ENCODE measurements around the gene CHKA.

GRCh38 chr11:68096962-68097361 is 24.2 kb downstream of the CHKA start:
- TF ChIP-seq CTCF (conservative IDR thresholded peaks at IDR 0.05; ENCODE audit: low read depth in 2 of 2) (no peak), POLR2AphosphoS5 (IDR thresholded peaks at IDR 0.05; ENCODE audit: low read depth) (no peak), EZH2 (IDR thresholded peaks at IDR 0.05; ENCODE audit: low read depth, unreplicated experiment) (no peak), JUNB (IDR thresholded peaks at IDR 0.05; ENCODE audit: unreplicated experiment) (no peak), EZH2phosphoT487 (IDR thresholded peaks at IDR 0.05; ENCODE audit: unreplicated experiment) (no peak), CREB1 (CRISPR knock-in tag; IDR thresholded peaks at IDR 0.05; ENCODE audit: low read depth) (no peak)
